ENCODE measurements around the gene ATXN7.

- TF ChIP-seq CTCF (IDR thresholded peaks at IDR 0.05) (no peak), POLR2AphosphoS5 (IDR thresholded peaks at IDR 0.05) (no peak), EP300 (IDR thresholded peaks at IDR 0.05) (no peak)
Observed at GRCh38 chr3:64038253-64038767, 174.6 kb downstream of the ATXN7 start.

Data from esophagus muscularis mucosa (tissue), 4 donors.